HG02981 (cell line): ENCODE measurements around the gene SREBF1.

Experiments used
- ATAC-seq: cut with Tn5 transposase; IDR thresholded peaks from one replicate; pipeline ENCODE4 v1.9.1; 2021; ENCODE audit warnings: mild to moderate bottlenecking, moderate library complexity; ENCODE audit not compliant: unreplicated experiment

Gene SREBF1

DNA sequence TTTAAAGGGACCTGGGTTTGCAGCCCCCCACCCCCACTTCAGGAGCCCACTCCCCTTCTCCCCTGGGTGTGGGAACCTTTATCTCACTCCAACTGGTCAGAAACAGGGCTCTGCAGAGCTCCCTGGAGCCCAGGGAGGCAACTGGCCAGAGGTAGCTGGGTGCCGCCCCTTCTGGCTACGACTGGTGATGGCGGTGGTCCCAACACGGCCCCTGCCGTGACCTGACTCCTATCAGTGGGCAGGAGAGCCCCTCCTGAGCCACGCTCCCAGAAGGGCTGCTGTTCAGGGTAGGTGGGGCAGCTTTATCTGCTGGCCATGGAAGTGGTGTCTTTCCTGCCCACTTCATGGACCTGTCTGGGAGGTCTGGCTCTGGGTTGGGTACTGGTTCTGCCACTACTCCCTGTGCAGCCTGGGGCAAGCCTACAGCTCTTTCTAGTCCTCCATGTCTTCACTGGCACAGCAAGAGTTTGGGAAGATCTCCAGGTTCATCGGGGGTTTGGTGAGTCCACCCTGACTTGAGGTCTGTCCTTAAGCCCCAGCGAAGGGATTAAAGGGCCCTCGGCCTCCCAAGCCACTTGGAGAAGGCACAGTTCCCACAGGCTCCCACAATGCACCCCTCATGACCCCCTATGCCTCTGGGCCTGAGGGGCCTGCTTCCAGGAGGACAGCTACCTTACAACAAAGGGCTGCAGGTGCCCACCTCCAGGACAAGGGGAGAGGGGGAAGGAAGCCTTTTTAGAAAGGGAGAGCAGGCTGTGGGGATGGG is 5.5 kb upstream of the SREBF1 start:
- no peak for ATAC-seq

DNA sequence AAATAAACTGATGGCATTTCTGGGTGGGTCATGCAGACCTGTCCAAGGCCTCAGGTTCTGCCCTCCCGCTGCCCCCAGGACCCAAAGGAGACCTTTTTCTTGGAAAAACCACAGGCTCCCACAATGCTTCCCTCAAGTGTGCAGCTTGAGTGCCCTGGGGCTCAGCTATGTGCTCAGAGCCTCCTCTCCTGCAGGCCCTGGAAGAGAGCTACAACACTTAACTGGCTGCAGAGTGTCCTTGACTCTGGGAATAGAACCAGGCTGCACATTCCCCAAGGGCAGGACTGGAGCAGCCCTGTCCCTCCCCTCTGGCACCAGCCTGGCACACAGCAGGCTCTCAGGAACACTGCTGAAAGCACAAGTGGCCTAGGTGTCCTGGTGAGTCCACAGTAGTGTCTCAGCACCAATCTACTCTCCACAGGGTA is 4.8 kb upstream of the SREBF1 start:
- ATAC-seq, result no peak

DNA sequence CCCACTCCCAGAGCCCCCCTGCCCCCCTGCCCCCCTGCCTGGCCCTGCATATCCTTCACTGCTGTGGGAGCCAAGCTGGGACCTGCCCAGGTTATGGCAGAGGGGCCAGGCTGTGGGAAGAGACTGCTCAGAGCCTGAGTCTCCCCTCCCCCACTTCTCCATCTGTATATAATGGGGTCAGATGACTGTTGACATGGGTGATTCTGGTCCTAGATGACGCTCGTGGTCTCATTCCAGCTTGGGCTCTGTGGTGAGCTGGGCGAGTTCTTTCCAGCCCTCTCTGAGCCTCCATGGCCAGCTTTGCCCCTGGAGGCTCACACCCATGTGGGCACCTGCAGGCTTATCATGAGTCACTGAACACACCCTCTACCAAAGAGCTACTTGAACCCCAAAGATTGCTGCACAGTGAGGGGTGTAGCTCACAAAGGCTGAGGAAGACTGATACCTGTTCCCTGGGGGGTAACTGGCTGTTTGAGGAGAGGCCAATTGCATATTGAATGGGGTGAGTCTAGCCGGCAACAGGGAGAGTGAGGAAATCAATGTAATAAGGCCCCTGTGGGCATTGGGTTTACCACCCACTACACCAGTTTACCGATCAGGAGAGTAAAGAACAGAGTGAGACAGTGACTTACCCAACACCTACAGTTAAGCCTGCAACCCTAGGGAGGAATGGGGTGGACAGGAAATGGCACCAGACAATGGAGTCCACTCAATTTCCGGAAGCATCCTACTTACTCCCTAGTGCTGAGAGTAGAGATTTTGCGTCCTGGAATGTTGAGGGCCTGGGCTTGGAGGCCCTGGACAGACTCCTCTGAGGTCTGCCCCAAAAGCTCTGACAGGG is 4.2 kb upstream of the SREBF1 start:
- ATAC-seq, result no peak

DNA sequence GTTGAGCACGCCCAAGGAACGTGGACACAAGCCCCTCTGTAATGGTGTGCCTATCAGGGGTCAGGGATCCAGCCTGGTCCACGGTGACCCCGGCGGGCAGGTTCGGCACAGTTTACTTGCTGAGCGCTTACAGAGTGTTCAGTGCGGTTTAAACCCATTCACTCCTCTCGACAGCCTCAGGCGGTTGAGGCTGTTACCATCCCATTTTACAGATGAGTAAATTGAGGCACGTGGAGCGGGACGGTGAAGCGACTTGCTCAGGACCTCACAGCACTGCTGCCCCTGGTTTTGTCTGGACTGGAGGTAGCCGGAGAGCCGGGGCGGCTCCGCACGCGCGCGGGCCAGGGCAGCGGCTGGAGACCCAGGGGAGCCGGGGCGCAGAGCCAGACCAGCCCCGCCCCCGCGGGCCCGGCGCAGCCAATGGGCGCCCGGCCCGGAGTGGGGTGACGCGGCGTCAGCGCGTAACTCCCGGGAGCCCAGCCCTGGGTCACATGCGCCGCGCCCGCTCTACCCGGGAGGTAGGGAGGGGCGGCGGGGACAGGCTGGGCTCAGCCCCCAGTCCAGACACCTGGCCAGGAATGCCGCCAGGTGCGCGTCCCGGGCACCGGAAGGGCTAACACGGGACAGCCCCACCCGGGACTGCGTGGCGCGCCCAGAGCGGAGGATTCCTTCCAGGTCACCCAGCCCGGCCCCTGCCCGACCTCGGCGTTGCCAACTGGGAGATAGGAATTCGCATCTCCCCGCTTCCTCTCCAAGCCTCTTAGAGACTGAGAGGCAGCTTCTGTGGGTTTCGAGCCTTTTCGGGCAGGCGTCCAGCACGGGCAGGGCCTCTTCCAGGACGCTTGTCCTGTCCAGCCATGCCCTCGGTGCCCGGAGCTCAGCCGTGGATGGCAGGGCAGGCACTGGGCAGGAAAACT is 3.3 kb upstream of the SREBF1 start:
- peak; percentile 49 for ATAC-seq

DNA sequence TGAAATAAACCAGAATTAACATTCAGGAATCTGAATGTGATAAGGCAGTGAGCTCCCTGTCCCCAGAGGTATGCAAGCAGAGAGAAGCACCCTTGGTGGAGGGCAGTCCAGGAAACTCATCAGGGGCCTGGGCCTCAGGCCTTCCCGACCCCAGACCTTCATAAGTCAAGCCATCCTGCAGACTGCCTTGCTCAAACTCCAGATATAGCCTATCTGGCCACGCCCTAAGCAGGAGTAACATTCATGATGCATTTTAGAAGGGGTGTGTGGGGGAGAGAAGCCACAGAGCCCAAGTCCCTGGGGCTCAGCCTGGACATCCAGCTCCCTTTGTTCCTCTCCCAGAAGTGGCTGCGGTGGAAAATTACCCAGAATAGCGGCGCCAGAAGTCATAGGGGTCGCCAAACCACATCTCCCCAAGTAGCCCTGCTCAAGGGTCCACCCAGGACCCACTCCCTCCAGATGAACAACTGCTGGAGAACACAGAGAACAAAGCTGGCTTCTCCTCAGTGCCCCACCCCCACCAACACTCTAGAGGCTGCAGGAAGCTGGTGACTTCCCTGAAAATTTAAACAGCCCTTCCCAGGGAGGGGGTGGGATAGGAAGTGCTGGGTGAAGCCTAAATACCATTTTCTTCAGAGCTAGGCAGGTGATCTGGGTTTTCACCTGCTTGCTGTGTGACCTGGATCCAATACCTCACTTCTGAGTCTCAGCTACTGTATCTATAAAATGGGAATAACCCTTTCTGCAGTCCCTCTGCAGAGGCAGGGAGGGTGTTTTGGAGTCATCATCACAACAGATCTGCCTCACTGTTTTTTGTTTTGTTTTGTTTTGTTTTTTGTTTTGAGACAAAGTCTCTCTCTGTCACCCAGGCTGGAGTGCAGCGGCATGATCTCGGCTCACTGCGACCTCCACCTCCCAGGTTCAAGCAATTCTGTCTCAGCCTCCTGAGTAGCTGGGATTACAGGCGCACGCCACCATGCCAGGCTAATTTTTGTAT is 1.5 kb upstream of the SREBF1 start:
- ATAC-seq, result no peak

DNA sequence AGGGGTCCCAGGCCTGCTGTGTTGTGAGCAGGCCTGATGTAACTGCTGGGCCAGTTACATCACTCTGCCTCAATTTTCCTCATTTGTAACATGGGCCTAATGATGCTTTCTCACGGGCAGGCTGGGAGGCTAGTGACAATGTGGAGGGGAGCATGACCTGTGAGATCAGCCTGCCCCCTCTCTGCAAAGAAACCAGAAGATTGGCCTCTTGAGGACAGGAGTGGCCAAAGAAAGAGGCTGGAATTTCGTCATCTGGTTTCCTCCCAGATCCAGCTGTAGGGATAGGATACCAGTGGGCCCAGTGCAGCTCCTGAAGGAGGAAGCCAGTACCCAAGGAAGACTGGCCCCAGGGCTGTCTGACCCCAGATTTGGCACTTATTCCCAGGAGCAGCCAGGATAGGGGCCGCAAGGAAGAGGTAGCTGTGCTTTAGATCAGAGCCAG is 615 bp upstream of the SREBF1 start:
- no peak for ATAC-seq

DNA sequence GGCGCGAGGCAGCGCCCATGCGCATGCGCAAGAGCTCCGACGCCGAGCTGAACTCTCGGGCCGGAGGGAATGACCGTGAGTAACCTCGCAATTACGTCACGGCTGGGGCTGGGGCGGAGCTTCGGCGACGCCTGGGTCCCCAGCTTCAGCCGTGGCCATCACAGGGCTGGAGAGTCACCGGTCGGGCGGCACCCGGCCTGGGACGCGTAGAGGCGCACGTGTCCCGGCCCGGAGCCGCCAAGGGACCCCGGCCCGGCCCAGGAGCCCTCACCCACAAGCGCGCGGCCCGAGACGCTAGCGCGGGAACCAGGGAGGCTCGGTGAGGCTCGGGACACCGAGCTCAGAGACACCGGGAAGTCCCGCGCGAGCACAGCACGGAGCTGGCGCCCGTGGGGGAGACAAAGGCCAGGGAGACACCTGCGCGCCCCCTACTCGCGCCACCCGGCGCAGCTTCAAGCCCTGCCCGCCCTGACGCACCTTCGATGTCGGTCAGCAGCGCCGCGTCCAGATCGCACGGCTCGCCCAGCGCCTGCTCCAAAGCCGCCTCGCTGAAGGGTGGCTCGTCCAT is 452 bp downstream of the SREBF1 start:
- ATAC-seq, result peak; percentile 63

- no peak for ATAC-seq
Observed at GRCh38 chr17:17835415-17836249, 1.2 kb downstream of the SREBF1 start.

GRCh38 chr17:17834974-17835373 is 1.8 kb downstream of the SREBF1 start:
- no peak for ATAC-seq

GRCh38 chr17:17833658-17834357 is 3.0 kb downstream of the SREBF1 start:
- no peak for ATAC-seq

DNA sequence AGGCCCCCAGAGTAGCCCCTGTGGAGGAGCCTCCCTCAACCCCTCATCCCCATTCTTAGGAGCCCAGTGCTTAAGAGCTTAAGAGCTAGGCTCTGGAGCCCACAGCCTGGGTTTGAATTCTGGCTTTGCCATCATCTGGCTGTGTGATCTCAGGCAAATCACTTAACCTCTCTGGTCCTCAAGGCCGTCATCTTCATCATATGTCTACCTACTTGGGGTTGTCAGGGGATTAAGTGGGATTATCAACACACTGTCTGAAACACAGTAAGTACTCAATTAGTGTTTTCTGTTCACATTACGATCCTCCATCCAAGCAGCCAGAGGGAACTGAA is 4.8 kb downstream of the SREBF1 start:
- no peak for ATAC-seq

DNA sequence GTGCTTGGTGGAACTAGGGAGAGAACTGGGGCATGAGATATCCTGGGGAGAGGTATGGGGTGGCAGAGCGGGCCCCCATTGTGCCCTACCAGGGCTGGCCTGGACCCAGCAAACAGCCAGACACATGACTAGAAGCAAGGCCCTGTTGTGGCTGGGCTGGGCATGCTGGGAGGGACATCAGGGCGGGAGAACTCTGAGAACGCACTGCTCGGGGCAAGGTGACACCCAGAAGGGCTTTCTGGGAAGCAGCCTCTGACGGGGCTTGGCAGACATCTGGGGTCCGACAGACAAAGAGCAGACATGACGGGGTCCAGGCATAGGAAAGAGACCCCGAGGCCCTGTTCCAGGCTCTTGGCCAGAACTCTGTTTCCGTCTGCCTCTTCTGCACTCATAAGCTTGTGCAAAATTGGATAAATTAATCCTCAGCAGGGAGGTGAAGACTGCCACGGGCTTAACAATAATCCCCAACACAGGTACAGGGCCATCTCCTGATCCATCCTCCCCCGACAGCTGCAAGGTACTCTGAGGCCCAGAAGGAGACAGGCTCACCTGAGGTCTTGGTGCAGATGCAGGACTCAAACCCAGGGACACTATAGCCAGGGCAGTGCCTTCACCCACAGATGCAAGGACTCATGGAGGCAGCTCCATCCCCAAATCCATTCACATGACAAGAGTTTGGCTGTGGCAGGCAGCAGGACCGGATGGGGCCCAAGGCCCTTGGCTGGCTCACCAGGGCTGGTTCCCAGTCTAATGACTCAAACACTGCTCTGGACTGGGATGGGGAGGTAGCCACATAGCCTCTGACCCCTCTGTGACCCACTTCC is 5.4 kb downstream of the SREBF1 start:
- no peak for ATAC-seq

GRCh38 chr17:17830740-17831207 is 6.0 kb downstream of the SREBF1 start:
- ATAC-seq, result no peak

- ATAC-seq, result no peak
Observed at GRCh38 chr17:17830269-17830567, 6.6 kb downstream of the SREBF1 start.

- no peak for ATAC-seq
Observed at GRCh38 chr17:17827826-17828621, 8.8 kb downstream of the SREBF1 start.

DNA sequence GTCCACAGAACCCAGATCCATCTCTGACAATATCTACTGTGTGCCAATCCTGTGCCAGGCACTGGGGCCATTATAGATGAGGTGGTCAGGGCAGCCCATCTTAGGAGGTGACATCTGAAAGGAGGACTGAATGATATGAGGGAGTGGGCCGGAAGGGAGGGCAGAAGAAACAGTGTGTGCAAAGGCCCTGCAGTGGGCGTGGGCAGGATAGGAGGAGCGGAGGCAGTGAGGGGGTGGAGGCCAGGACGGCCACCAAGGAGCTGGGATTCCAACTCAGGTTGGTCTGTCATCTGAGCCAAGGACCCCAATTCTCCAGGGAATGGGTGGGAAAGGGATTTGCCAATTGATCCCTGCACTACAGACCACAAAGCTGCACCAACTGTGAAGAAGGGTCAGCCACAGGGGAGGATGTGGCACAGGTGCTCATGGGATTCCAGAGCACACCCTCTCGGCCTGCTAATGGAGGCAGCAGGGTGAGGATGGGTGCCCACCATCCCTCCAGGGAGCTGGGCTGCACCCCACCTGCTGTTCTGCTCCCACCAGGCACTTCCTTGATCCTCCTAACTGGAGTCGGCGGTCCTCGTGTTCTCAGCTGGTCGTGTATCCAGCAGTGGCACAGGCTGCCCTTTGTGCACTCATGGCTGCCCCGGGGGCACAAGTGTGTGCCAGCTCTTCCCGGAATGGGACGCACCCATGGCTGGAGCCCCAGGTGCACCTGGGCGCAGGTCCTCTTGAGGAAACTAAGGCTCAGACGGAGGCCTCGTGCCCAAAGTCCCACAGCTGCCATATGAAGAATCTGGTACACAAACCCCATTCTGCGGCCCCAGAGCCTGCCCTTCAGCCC is 9.6 kb downstream of the SREBF1 start:
- ATAC-seq, result no peak
